Skeletal muscle tissue (tissue), 4 donors: Measurements from ENCODE around the gene PBX1. TPM values are rescaled to one million over a fixed set of nuclear protein-coding genes. Genes with fewer than 3 reads are reported as not detected.

ENCODE experiments used
- H3K27ac ChIP-seq: one replicate; pipeline ENCODE4 v1.7.0; 2013; ENCODE audit warnings: mild to moderate bottlenecking, low read depth, low read length, inconsistent platforms
- H3K27me3 ChIP-seq, 3 donors: one replicate each; pipeline ENCODE4 v1.7.0; 2013; ENCODE audit warnings: low read length in 3 of 3; ENCODE audit not compliant: control insufficient read depth in 3 of 3, insufficient read depth in 3 of 3
- H3K36me3 ChIP-seq, 3 donors: one replicate each; pipeline ENCODE4 v1.7.0; 2013; ENCODE audit warnings: low read length in 3 of 3; ENCODE audit not compliant: control insufficient read depth in 3 of 3, insufficient read depth in 3 of 3
- H3K4me1 ChIP-seq, 3 donors: one replicate each; pipeline ENCODE4 v1.7.0; 2013; ENCODE audit warnings: low read length in 3 of 3, mild to moderate bottlenecking in 3 of 3; ENCODE audit not compliant: control insufficient read depth in 3 of 3, insufficient read depth in 3 of 3
- H3K4me3 ChIP-seq, 3 donors: one replicate each; pipeline ENCODE4 v1.7.0; 2013; ENCODE audit warnings: low read length in 3 of 3
- H3K9ac ChIP-seq, 3 donors: one replicate each; pipeline ENCODE4 v1.7.0; 2013; ENCODE audit warnings: low read length in 3 of 3, mild to moderate bottlenecking in 3 of 3, moderate library complexity in 2 of 3, low read depth in 1 of 3
- H3K9me3 ChIP-seq, 3 donors: one replicate each; pipeline ENCODE4 v1.7.0; 2013; ENCODE audit warnings: low read length in 3 of 3; ENCODE audit not compliant: control insufficient read depth in 3 of 3
- total RNA-seq: library from RNA; depleted of rRNA; stranded (reverse); fragments of >200 nt; gene quantifications from one replicate; pipeline ENCODE4 v1.2.3, GENCODE V29; 2014
- donor health status: Osteomylitis.

PBX1 gene
- total RNA-seq, 1 donor from 2014 or later = 53.2 TPM

GRCh38 chr1:164587617-164588501 is 28.9 kb downstream of the PBX1 start:
- peak overlapping the region in 1 of 3 donors; percentile 16 for H3K9ac ChIP-seq
- no peak overlapping the region for H3K27ac ChIP-seq
- peaks cover 14 to 31% (median 23%) of the 10 kb centered on the region in 3 donors for H3K4me1 ChIP-seq
- no peaks in the 10 kb centered on the region for H3K27me3 ChIP-seq
- no peak overlapping the region for H3K4me3 ChIP-seq
- H3K36me3 ChIP-seq = peaks cover 4 to 12% (median 5%) of the 10 kb centered on the region in 3 donors
- H3K9me3 ChIP-seq = no peaks in the 10 kb centered on the region

GRCh38 chr1:164588516-164589341 is 29.7 kb downstream of the PBX1 start:
- H3K27ac ChIP-seq = peak overlapping the region; percentile 67
- peak overlapping the region in 1 of 3 donors; percentile 35 for H3K9ac ChIP-seq
- H3K36me3 ChIP-seq = peaks cover 4 to 15% (median 5%) of the 10 kb centered on the region in 3 donors
- no peaks in the 10 kb centered on the region for H3K9me3 ChIP-seq
- peaks cover 14 to 28% (median 23%) of the 10 kb centered on the region in 3 donors for H3K4me1 ChIP-seq
- no peak overlapping the region for H3K4me3 ChIP-seq
- H3K27me3 ChIP-seq = no peaks in the 10 kb centered on the region

GRCh38 chr1:164589408-164589807 is 30.4 kb downstream of the PBX1 start:
- Histone ChIP-seq H3K27me3 (no peaks in the 10 kb centered on the region), H3K27ac (peak overlapping the region; percentile 67), H3K4me1 (peaks cover 14 to 25% (median 23%) of the 10 kb centered on the region in 3 donors), H3K9ac (no peak overlapping the region), H3K36me3 (peaks cover 4 to 16% (median 5%) of the 10 kb centered on the region in 3 donors), H3K9me3 (no peaks in the 10 kb centered on the region), H3K4me3 (no peak overlapping the region)

- peaks cover 4 to 16% (median 5%) of the 10 kb centered on the region in 3 donors for H3K36me3 ChIP-seq
- H3K4me3 ChIP-seq = no peak overlapping the region
- no peaks in the 10 kb centered on the region for H3K27me3 ChIP-seq
- no peak overlapping the region for H3K9ac ChIP-seq
- no peak overlapping the region for H3K27ac ChIP-seq
- H3K4me1 ChIP-seq = peaks cover 14 to 20% (median 18%) of the 10 kb centered on the region in 3 donors
- no peaks in the 10 kb centered on the region for H3K9me3 ChIP-seq
These were observed 31.1 kb downstream of the PBX1 start for GRCh38 chr1:164589961-164590507.

GRCh38 chr1:164590592-164590991 is 31.6 kb downstream of the PBX1 start:
- Histone ChIP-seq H3K9ac (no peak overlapping the region), H3K4me1 (peaks cover 14 to 17% (median 14%) of the 10 kb centered on the region in 3 donors), H3K4me3 (no peak overlapping the region), H3K36me3 (peaks cover 4 to 16% (median 5%) of the 10 kb centered on the region in 3 donors), H3K27ac (no peak overlapping the region), H3K27me3 (no peaks in the 10 kb centered on the region), H3K9me3 (no peaks in the 10 kb centered on the region)

- Histone ChIP-seq H3K4me1 (peaks cover 11 to 17% (median 14%) of the 10 kb centered on the region in 3 donors), H3K9me3 (no peaks in the 10 kb centered on the region), H3K9ac (no peak overlapping the region), H3K4me3 (no peak overlapping the region), H3K27ac (no peak overlapping the region), H3K36me3 (peaks cover 0 to 13% (median 0%) of the 10 kb centered on the region in 3 donors), H3K27me3 (no peaks in the 10 kb centered on the region)
These were observed 32.9 kb downstream of the PBX1 start for GRCh38 chr1:164591858-164592257.

- H3K4me1 ChIP-seq = peaks cover 10 to 15% (median 11%) of the 10 kb centered on the region in 3 donors
- H3K9me3 ChIP-seq = no peaks in the 10 kb centered on the region
- H3K27ac ChIP-seq = no peak overlapping the region
- no peaks in the 10 kb centered on the region for H3K27me3 ChIP-seq
- H3K9ac ChIP-seq = no peak overlapping the region
- H3K4me3 ChIP-seq = no peak overlapping the region
- peaks cover 0 to 9% (median 0%) of the 10 kb centered on the region in 3 donors for H3K36me3 ChIP-seq
These were observed 33.6 kb downstream of the PBX1 start for GRCh38 chr1:164592634-164593033.

- H3K4me1 ChIP-seq = peaks cover 5 to 8% (median 6%) of the 10 kb centered on the region in 3 donors
- H3K27me3 ChIP-seq = no peaks in the 10 kb centered on the region
- no peak overlapping the region for H3K4me3 ChIP-seq
- no peak overlapping the region for H3K9ac ChIP-seq
- H3K36me3 ChIP-seq = peaks cover 0 to 7% (median 3%) of the 10 kb centered on the region in 3 donors
- H3K27ac ChIP-seq = no peak overlapping the region
- no peaks in the 10 kb centered on the region for H3K9me3 ChIP-seq
These were observed 36.2 kb downstream of the PBX1 start for GRCh38 chr1:164595212-164595611.

GRCh38 chr1:164596172-164596571 is 37.2 kb downstream of the PBX1 start:
- Histone ChIP-seq H3K9ac (no peak overlapping the region), H3K4me3 (no peak overlapping the region), H3K9me3 (no peaks in the 10 kb centered on the region), H3K27ac (no peak overlapping the region), H3K4me1 (peaks cover 3 to 9% (median 5%) of the 10 kb centered on the region in 3 donors), H3K27me3 (no peaks in the 10 kb centered on the region), H3K36me3 (peaks cover 0 to 7% (median 3%) of the 10 kb centered on the region in 3 donors)
